Endothelial cell of umbilical vein (primary cell): ENCODE measurements around the gene NEUROD1. TPM values are rescaled to one million over a fixed set of nuclear protein-coding genes. Genes with fewer than 3 reads are reported as not detected.
"Not testable (repeated sequence)": the region's sequence is repeated elsewhere in the genome, so short reads cannot be mapped to it uniquely, and the experiment has no call there.

Experiments
- BruUV-seq: library from RNA; stranded (reverse); fragments of 400-500 nt; replicated peaks from 2 replicates; lab custom pipeline; 2021; lab: Mats Ljungman, UMichigan
- CTCF ChIA-PET: fragments of 300-600, 350-600 bp; sonication (Branson Sonifier 250); formaldehyde crosslinking; loops from one replicate; lab custom pipeline; 2021; ENCODE audit warnings: antibody characterized with exemption, inconsistent platforms; lab: Charles Lee
- POLR2A ChIA-PET: fragments of 300-600, 350-600 bp; sonication (Branson Sonifier 250); formaldehyde crosslinking; loops from one replicate; lab custom pipeline; 2021; ENCODE audit warnings: antibody characterized with exemption, inconsistent platforms; lab: Charles Lee
- DNase-seq: peaks from one replicate; pipeline ENCODE4 v3.0.0-alpha.2; 2011; ENCODE audit warnings: low read depth, low spot score
- FAIRE-seq: peaks from 2 replicates; lab custom pipeline; 2011; peaks lifted over from hg19 to GRCh38; lab: Jason Lieb, UNC
- H2AFZ ChIP-seq: 2 replicates; pipeline ENCODE4 v1.6.0; 2012; ENCODE audit warnings: low read depth, low read length, control low read depth, inconsistent platforms
- H3K27ac ChIP-seq: 2 replicates; pipeline ENCODE4 v1.5.1; 2011; ENCODE audit warnings: low read depth, mild to moderate bottlenecking, control low read depth, low read length, moderate library complexity; ENCODE audit not compliant: insufficient read depth
- H3K27me3 ChIP-seq, 2 experiments: 2 replicates each; pipeline versions ENCODE4 v1.6.0 to v1.6.1; 2011; ENCODE audit warnings: low read length in 2 of 2, mixed read lengths in 1 of 2; ENCODE audit not compliant: control insufficient read depth in 2 of 2, insufficient read depth in 2 of 2
- H3K36me3 ChIP-seq, 2 experiments: 2 replicates in 1 of 2; 3 replicates in 1 of 2; pipeline ENCODE4 v1.5.1; 2011; ENCODE audit warnings: low read length in 2 of 2, mild to moderate bottlenecking in 1 of 2, moderate library complexity in 1 of 2; ENCODE audit not compliant: control insufficient read depth in 2 of 2, insufficient read depth in 2 of 2; ENCODE audit errors: extremely low read depth in 1 of 2
- H3K4me1 ChIP-seq: 3 replicates; pipeline ENCODE4 v1.5.1; 2011; ENCODE audit warnings: mild to moderate bottlenecking, low read length; ENCODE audit not compliant: control insufficient read depth, insufficient read depth; ENCODE audit errors: extremely low read depth
- H3K4me2 ChIP-seq: 2 replicates; pipeline ENCODE4 v1.6.1; 2011; ENCODE audit warnings: low read length, control low read depth, mixed read lengths; ENCODE audit not compliant: insufficient read depth
- H3K4me3 ChIP-seq, 3 experiments: fragments of 200-600 bp in 1 of 3; sonication (generic), shearing (Covaris generic) in 1 of 3; replicated peaks in 1 of 3; 2 replicates each; pipeline ENCODE4 v1.5.1; 2011 to 2016; ENCODE audit warnings: control low read depth in 3 of 3, low read length in 3 of 3, mild to moderate bottlenecking in 2 of 3, inconsistent platforms in 1 of 3, low read depth in 1 of 3, moderate library complexity in 1 of 3; ENCODE audit not compliant: insufficient read depth in 1 of 3
- H3K79me2 ChIP-seq: 2 replicates; pipeline ENCODE4 v1.6.0; 2012; ENCODE audit warnings: low read length, inconsistent platforms; ENCODE audit not compliant: control insufficient read depth, insufficient read depth
- H3K9ac ChIP-seq: replicated peaks from 2 replicates; pipeline ENCODE3; 2011; ENCODE audit warnings: low read length, control low read depth; ENCODE audit not compliant: insufficient read depth; ENCODE audit errors: extremely low read depth
- H3K9me1 ChIP-seq: replicated peaks from 3 replicates; pipeline ENCODE4 v1.6.0; 2011; ENCODE audit warnings: mild to moderate bottlenecking, low read length; ENCODE audit not compliant: control insufficient read depth, insufficient read depth; ENCODE audit errors: extremely low read depth
- H3K9me3 ChIP-seq: replicated peaks from 2 replicates; pipeline ENCODE4 v1.5.1; 2012; ENCODE audit warnings: low read length, inconsistent platforms; ENCODE audit not compliant: control insufficient read depth, insufficient read depth
- H4K20me1 ChIP-seq: replicated peaks from 2 replicates; pipeline ENCODE3; 2011; ENCODE audit warnings: mild to moderate bottlenecking, low read length; ENCODE audit not compliant: control insufficient read depth, insufficient read depth; ENCODE audit errors: extremely low read depth
- EZH2 ChIP-seq: IDR thresholded peaks from 2 replicates; pipeline ENCODE4 v1.6.1; 2012; ENCODE audit warnings: borderline replicate concordance, low read depth, mild to moderate bottlenecking, moderate library complexity, low read length, inconsistent platforms; ENCODE audit not compliant: severe bottlenecking
- FOS ChIP-seq: IDR thresholded peaks from 2 replicates; pipeline ENCODE4 v1.6.1; 2011; ENCODE audit warnings: mild to moderate bottlenecking, low read length, moderate library complexity, borderline replicate concordance; ENCODE audit not compliant: insufficient read depth
- GATA2 ChIP-seq: IDR thresholded peaks from 2 replicates; pipeline ENCODE4 v1.7.0; 2011; ENCODE audit warnings: low read depth, mild to moderate bottlenecking, moderate library complexity, mixed read lengths, low read length; ENCODE audit not compliant: insufficient read length, insufficient read depth
- JUN ChIP-seq: IDR thresholded peaks from 2 replicates; pipeline ENCODE4 v1.6.1; 2011; ENCODE audit warnings: borderline replicate concordance, low read depth; ENCODE audit not compliant: insufficient read length, insufficient read depth
- MYC ChIP-seq: IDR thresholded peaks from one replicate; pipeline ENCODE4 v1.6.1; 2011; ENCODE audit warnings: mild to moderate bottlenecking, low read depth, low read length
- POLR2A ChIP-seq: IDR thresholded peaks from 2 replicates; pipeline ENCODE4 v1.6.1; 2012; ENCODE audit warnings: low read depth, mild to moderate bottlenecking, control low read depth, low read length
- POLR2AphosphoS5 ChIP-seq: IDR thresholded peaks from 2 replicates; pipeline ENCODE4 v1.6.1; 2012; ENCODE audit warnings: low read depth, mild to moderate bottlenecking, control low read depth, low read length, moderate library complexity; ENCODE audit not compliant: insufficient read depth
- dilution Hi-C: fragments of 300-500 bp; cut with MboI; formaldehyde crosslinking; loops from one replicate; pipeline ENCODE4 v1.15.0; 2019; ENCODE audit warnings: low sequenced_read_pairs; ENCODE audit not compliant: extremely low pct_ligation_motif_present
- intact Hi-C: fragments of 100-400 bp; cut with micrococcal nuclease; formaldehyde crosslinking; loops from one replicate; pipeline ENCODE4 v1.10.0; 2022
- polyA plus RNA-seq, 4 experiments: library from polyadenylated mRNA; depleted of rRNA in 3 of 4; stranded (reverse) in 3 of 4; unstranded in 1 of 4; fragments of >200 nt; gene quantifications; 2 replicates each; pipeline versions ENCODE4 v1.2.1 to v1.2.3, GENCODE V29; 2011 to 2012; ENCODE audit warnings: missing spikeins in 1 of 4
- total RNA-seq: library from RNA; stranded (reverse); gene quantifications from 2 replicates; pipeline ENCODE4 v1.2.3, GENCODE V29; 2021
- TF ChIP-seq, protein P1 (sequence below), 2 donors: IDR thresholded peaks; 1 replicate in 1 of 2; 2 replicates in 1 of 2; pipeline ENCODE4 v1.5.1; 2011; ENCODE audit warnings: low read length in 2 of 2, mild to moderate bottlenecking in 2 of 2, moderate library complexity in 2 of 2, control low read depth in 1 of 2, inconsistent platforms in 1 of 2, low read depth in 1 of 2; ENCODE audit not compliant: insufficient read depth in 1 of 2; ENCODE audit errors: extremely low read depth in 1 of 2
- TF ChIP-seq, protein P2 (sequence below): IDR thresholded peaks from 2 replicates; pipeline ENCODE4 v1.6.1; 2011; ENCODE audit not compliant: insufficient read depth, insufficient read length

NEUROD1 gene
- total and polyA plus RNA-seq, 2 donors (not counting 3 experiments of a cell fraction or from before 2014, with no cell fraction given) = not detected

DNA sequence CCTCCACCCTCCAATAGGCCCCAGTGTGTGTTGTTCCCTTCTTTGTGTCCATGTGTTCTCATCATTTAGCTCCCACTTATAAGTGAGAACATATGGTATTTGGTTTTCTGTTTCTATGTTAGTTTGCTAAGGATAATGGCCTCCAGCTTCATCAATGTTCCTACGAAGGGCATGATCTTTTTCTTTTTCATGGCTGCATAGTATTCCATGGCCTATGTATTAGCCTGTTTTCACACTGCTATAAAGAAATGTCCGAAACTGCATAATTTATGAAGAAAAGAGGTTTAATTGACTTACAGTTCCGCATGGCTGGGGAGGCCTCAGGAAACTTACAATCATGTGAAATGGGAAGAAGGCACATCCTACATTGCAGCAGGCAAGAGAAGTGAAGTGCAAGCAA lies 22.2 kb upstream of the NEUROD1 start:
- H3K4me3 ChIP-seq, H3K27me3 ChIP-seq, H3K9ac ChIP-seq, H3K36me3 ChIP-seq, H3K4me2 ChIP-seq, H2AFZ ChIP-seq, intact Hi-C loops, FAIRE-seq, H3K27ac ChIP-seq, dilution Hi-C loops, H3K9me1 ChIP-seq, H3K79me2 ChIP-seq, H4K20me1 ChIP-seq, DNase-seq, H3K9me3 ChIP-seq, H3K4me1 ChIP-seq, POLR2A ChIA-PET, CTCF ChIA-PET, BruUV-seq: not testable (repeated sequence)

DNA sequence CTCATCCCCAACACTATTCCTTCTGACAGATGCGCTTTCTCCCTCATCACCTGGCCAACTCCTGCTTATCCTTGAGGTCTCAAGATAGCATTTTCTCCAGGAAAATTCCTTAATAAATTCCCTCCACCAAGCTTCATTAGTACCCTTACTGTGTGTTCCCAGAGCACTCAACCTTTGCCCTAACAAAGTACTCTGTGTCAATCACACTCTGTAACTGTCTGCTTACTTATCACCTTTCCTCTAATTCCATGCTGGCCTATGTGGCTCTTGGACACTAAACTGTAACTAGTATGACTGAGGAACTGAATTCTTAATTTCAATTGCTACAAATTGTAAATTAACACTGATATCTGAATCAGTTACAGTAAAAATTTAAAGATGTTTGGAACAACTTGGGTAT lies 17.9 kb upstream of the NEUROD1 start:
- Histone ChIP-seq H3K36me3 (no peaks in the 10 kb centered on the region), H3K9me1 (no peaks in the 10 kb centered on the region), H4K20me1 (no peaks in the 10 kb centered on the region), H3K79me2 (no peaks in the 10 kb centered on the region), H3K9ac (no peak overlapping the region), H3K27ac (no peak overlapping the region), H3K4me3 (no peak overlapping the region), H3K9me3 (no peaks in the 10 kb centered on the region), H3K4me2 (no peak overlapping the region), H3K4me1 (no peaks in the 10 kb centered on the region), H2AFZ (no peak overlapping the region), H3K27me3 (peaks cover 0 to 2% of the 10 kb centered on the region in 2 experiments)
- DNase-seq (no peak), FAIRE-seq (no peak)
- ChIA-PET CTCF (interaction anchor here (1.3 kb wide), 1 partner anchor 17 kb away, joined by 4 read pairs; no protein-coding TSS in a partner anchor), POLR2A (no interaction called here)
- no TSS peak for BruUV-seq
- intact Hi-C loops (no loop called here), dilution Hi-C loops (no loop called here)
- no peak for TF ChIP-seq FOS
- no peak for TF ChIP-seq JUN
- no peak for TF ChIP-seq POLR2A
- no peak for TF ChIP-seq EZH2
- TF ChIP-seq, protein P1, sequence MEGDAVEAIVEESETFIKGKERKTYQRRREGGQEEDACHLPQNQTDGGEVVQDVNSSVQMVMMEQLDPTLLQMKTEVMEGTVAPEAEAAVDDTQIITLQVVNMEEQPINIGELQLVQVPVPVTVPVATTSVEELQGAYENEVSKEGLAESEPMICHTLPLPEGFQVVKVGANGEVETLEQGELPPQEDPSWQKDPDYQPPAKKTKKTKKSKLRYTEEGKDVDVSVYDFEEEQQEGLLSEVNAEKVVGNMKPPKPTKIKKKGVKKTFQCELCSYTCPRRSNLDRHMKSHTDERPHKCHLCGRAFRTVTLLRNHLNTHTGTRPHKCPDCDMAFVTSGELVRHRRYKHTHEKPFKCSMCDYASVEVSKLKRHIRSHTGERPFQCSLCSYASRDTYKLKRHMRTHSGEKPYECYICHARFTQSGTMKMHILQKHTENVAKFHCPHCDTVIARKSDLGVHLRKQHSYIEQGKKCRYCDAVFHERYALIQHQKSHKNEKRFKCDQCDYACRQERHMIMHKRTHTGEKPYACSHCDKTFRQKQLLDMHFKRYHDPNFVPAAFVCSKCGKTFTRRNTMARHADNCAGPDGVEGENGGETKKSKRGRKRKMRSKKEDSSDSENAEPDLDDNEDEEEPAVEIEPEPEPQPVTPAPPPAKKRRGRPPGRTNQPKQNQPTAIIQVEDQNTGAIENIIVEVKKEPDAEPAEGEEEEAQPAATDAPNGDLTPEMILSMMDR (IDR thresholded peaks at IDR 0.05; ENCODE audit: extremely low read depth in 1 of 2, insufficient read depth in 1 of 2, low read depth in 1 of 2, low read length in 2 of 2) = no peak
- TF ChIP-seq GATA2 = no peak
- TF ChIP-seq POLR2AphosphoS5 = no peak
- TF ChIP-seq, protein P2, sequence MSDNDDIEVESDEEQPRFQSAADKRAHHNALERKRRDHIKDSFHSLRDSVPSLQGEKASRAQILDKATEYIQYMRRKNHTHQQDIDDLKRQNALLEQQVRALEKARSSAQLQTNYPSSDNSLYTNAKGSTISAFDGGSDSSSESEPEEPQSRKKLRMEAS = no peak
- no peak for TF ChIP-seq MYC
